B cell (primary cell): ENCODE measurements around the gene GFOD2. TPM values are rescaled to one million over a fixed set of nuclear protein-coding genes. Genes with fewer than 3 reads are reported as not detected.

Source experiments
- ATAC-seq: fragments of 200-7000 bp; cut with Tn5 transposase; one replicate; pipeline ENCODE4 v1.10.0; 2021; ENCODE audit warnings: low read depth, mild to moderate bottlenecking, moderate number of reproducible peaks, moderate library complexity
- CTCF ChIA-PET: fragments of 350-600 bp; sonication (Branson Sonifier 250); formaldehyde crosslinking; loops from one replicate; lab custom pipeline; 2021; ENCODE audit warnings: antibody characterized with exemption, inconsistent platforms; lab: Charles Lee
- POLR2A ChIA-PET: fragments of 350-600 bp; sonication (Branson Sonifier 250); formaldehyde crosslinking; loops from one replicate; lab custom pipeline; 2021; ENCODE audit warnings: antibody characterized with exemption; lab: Charles Lee
- DNase-seq: peaks from one replicate; pipeline ENCODE4 v3.0.0; 2013
- H2AFZ ChIP-seq: 2 replicates; pipeline ENCODE4 v1.6.1; 2012; ENCODE audit warnings: mild to moderate bottlenecking, low read depth, low read length; ENCODE audit not compliant: insufficient read depth, poor library complexity, severe bottlenecking
- H3K27ac ChIP-seq, 2 donors: 1 replicate in 1 of 2; 2 replicates in 1 of 2; pipeline ENCODE4 v1.5.1; 2012 to 2013; ENCODE audit warnings: low read length in 2 of 2, mild to moderate bottlenecking in 2 of 2, moderate library complexity in 1 of 2
- H3K27me3 ChIP-seq, 4 experiments: fragments of 200-600 bp in 1 of 4; sonication (generic) in 1 of 4; replicated peaks in 1 of 4; 1 replicate in 2 of 4; 2 replicates in 2 of 4; pipeline versions ENCODE4 v1.6.1 to v1.7.0; 2013 to 2016; ENCODE audit warnings: low read length in 3 of 4, mild to moderate bottlenecking in 2 of 4, mixed read lengths in 1 of 4, moderate library complexity in 1 of 4; ENCODE audit not compliant: insufficient read depth in 4 of 4, control insufficient read depth in 3 of 4; ENCODE audit errors: control extremely low read depth in 1 of 4
- H3K36me3 ChIP-seq, 2 experiments: replicated peaks in 1 of 2; 1 replicate in 1 of 2; 2 replicates in 1 of 2; pipeline versions ENCODE4 v1.6.1 to v1.7.1; 2013; ENCODE audit warnings: low read length in 1 of 2; ENCODE audit not compliant: insufficient read depth in 2 of 2, control insufficient read depth in 1 of 2; ENCODE audit errors: control extremely low read depth in 1 of 2, extremely low read depth in 1 of 2
- H3K4me1 ChIP-seq, 2 donors: fragments of 200-600 bp in 1 of 2; sonication (generic) in 1 of 2; 1 replicate in 1 of 2; 2 replicates in 1 of 2; pipeline versions ENCODE4 v1.5.1 to v1.6.1; 2013 to 2017; ENCODE audit warnings: low read length in 2 of 2; ENCODE audit not compliant: control insufficient read depth in 2 of 2, insufficient read depth in 2 of 2
- H3K4me2 ChIP-seq: replicated peaks from 2 replicates; pipeline ENCODE3; 2012; ENCODE audit warnings: mild to moderate bottlenecking, low read depth, low read length; ENCODE audit not compliant: poor library complexity, severe bottlenecking
- H3K4me3 ChIP-seq, 5 experiments: fragments of 200-600 bp in 1 of 5; sonication (generic) in 1 of 5; 1 replicate in 3 of 5; 2 replicates in 2 of 5; pipeline versions ENCODE4 v1.5.1 to v1.7.0; 2011 to 2016; ENCODE audit warnings: low read length in 4 of 5, mild to moderate bottlenecking in 4 of 5, low read depth in 2 of 5, control low read depth in 1 of 5, moderate library complexity in 1 of 5; ENCODE audit not compliant: insufficient read depth in 1 of 5; ENCODE audit errors: control extremely low read depth in 1 of 5, extremely low read depth in 1 of 5
- H3K79me2 ChIP-seq: fragments of 200-600 bp; sonication (generic); one replicate; pipeline ENCODE4 v1.6.0; 2016; ENCODE audit warnings: low read length; ENCODE audit not compliant: control insufficient read depth, insufficient read depth
- H3K9ac ChIP-seq: fragments of 200-600 bp; sonication (generic); 2 replicates; pipeline ENCODE4 v1.6.1; 2017; ENCODE audit warnings: mild to moderate bottlenecking, low read length, moderate library complexity
- H3K9me3 ChIP-seq, 3 donors: one replicate each; pipeline versions ENCODE4 v1.6.1 to v1.7.1; 2013; ENCODE audit warnings: low read length in 2 of 3; ENCODE audit not compliant: control insufficient read depth in 2 of 3, insufficient read depth in 1 of 3; ENCODE audit errors: control extremely low read depth in 1 of 3
- H4K20me1 ChIP-seq: 2 replicates; pipeline ENCODE4 v1.6.0; 2012; ENCODE audit warnings: mild to moderate bottlenecking, low read length; ENCODE audit not compliant: insufficient read depth, control insufficient read depth, poor library complexity, severe bottlenecking
- H3K27ac Mint-ChIP-seq: one replicate; pipeline ENCODE4 v1.8.0; 2021; ENCODE audit warnings: mixed read lengths
- H3K27me3 Mint-ChIP-seq: one replicate; pipeline ENCODE4 v1.8.0; 2021; ENCODE audit warnings: mixed read lengths
- H3K4me1 Mint-ChIP-seq: one replicate; pipeline ENCODE4 v1.8.0; 2021; ENCODE audit warnings: mixed read lengths
- H3K4me3 Mint-ChIP-seq: one replicate; pipeline ENCODE4 v1.8.0; 2021; ENCODE audit warnings: mixed read lengths
- H3K9me3 Mint-ChIP-seq: one replicate; pipeline ENCODE4 v1.8.0; 2022; ENCODE audit warnings: mixed read lengths; ENCODE audit not compliant: insufficient read depth
- EZH2 ChIP-seq: IDR thresholded peaks from 2 replicates; pipeline ENCODE4 v1.6.1; 2012; ENCODE audit warnings: borderline replicate concordance, low read depth, mild to moderate bottlenecking, moderate library complexity, low read length; ENCODE audit not compliant: insufficient read depth, poor library complexity, severe bottlenecking
- WGBS: methylation state at CpG from one replicate; pipeline ENCODE4 v1.1.5; 2013; ENCODE audit warnings: missing lambda C conversion rate; ENCODE audit not compliant: insufficient coverage; 5-methylcytosine and 5-hydroxymethylcytosine counted together
- intact Hi-C: fragments of 100-400 bp; cut with micrococcal nuclease; formaldehyde crosslinking; loops from one replicate; pipeline ENCODE4 v1.10.0; 2022
- polyA plus RNA-seq: library from polyadenylated mRNA; depleted of rRNA; stranded (reverse); fragments of >200 nt; gene quantifications from 2 replicates; pipeline ENCODE4 v1.2.3, GENCODE V29; 2012
- total RNA-seq, 2 donors: library from RNA; stranded (reverse); fragments of 120-200 nt in 1 of 2; gene quantifications; 1 replicate in 1 of 2; 2 replicates in 1 of 2; pipeline versions ENCODE4 v1.2.3 to v1.2.4, GENCODE V29; 2013 to 2022
- TF ChIP-seq, protein P1 (sequence below): fragments of 200-600 bp; IDR thresholded peaks from one replicate; pipeline ENCODE4 v1.8.0; 2022; ENCODE audit warnings: antibody characterized with exemption, mild to moderate bottlenecking

Gene GFOD2
- total and polyA plus RNA-seq, 2 donors (not counting 1 experiment from before 2014, with no cell fraction given): 11.9 to 18.2 TPM

GRCh38 chr16:67719778-67720144 lies 645 bp upstream of the GFOD2 start:
- Histone ChIP-seq H3K4me3 (peak overlapping the region; percentile 66 to 93 (median 87)), H3K9ac (peak overlapping the region; percentile 91), H3K4me2 (peak overlapping the region; percentile 93), H3K9me3 (no peaks in the 10 kb centered on the region), H4K20me1 (peaks cover 18% of the 10 kb centered on the region), H3K4me1 (peaks cover 18 to 20% of the 10 kb centered on the region in 2 donors), H3K27ac (peak overlapping the region; percentile 89 to 93), H3K79me2 (peaks cover 49% of the 10 kb centered on the region), H3K36me3 (peaks cover 0 to 14% of the 10 kb centered on the region in 2 experiments), H3K27me3 (no peaks in the 10 kb centered on the region), H2AFZ (peak overlapping the region; percentile 91)
- Mint-ChIP-seq H3K4me1 (peaks cover 38% of the 10 kb centered on the region), H3K9me3 (no peaks in the 10 kb centered on the region), H3K27me3 (no peaks in the 10 kb centered on the region), H3K4me3 (peak overlapping the region; percentile 99), H3K27ac (peak overlapping the region; percentile 98)
- TF ChIP-seq, protein P1, sequence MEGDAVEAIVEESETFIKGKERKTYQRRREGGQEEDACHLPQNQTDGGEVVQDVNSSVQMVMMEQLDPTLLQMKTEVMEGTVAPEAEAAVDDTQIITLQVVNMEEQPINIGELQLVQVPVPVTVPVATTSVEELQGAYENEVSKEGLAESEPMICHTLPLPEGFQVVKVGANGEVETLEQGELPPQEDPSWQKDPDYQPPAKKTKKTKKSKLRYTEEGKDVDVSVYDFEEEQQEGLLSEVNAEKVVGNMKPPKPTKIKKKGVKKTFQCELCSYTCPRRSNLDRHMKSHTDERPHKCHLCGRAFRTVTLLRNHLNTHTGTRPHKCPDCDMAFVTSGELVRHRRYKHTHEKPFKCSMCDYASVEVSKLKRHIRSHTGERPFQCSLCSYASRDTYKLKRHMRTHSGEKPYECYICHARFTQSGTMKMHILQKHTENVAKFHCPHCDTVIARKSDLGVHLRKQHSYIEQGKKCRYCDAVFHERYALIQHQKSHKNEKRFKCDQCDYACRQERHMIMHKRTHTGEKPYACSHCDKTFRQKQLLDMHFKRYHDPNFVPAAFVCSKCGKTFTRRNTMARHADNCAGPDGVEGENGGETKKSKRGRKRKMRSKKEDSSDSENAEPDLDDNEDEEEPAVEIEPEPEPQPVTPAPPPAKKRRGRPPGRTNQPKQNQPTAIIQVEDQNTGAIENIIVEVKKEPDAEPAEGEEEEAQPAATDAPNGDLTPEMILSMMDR: no peak
- no peak for TF ChIP-seq EZH2
- POLR2A ChIA-PET: interaction anchor here (0.6 to 1.6 kb wide), 5 partner anchors 34 to 172 kb away, joined by 3 to 5 read pairs (median 4); partner anchors contain the start of genes RANBP10 and TSNAXIP1
- ATAC-seq (peak; percentile 8), DNase-seq (no peak)
- CTCF ChIA-PET: interaction anchor here (0.6 to 2.5 kb wide), 11 partner anchors 47 to 1156 kb away, joined by 3 to 12 read pairs (median 4); partner anchors contain the start of genes C16orf86, ENKD1, NRN1L and RANBP10
- 0% methylated on average over 2 of the region's 5 CpGs for WGBS
- intact Hi-C loops: loop anchor here (1.0 to 2.0 kb wide), 7 partner anchors 47 to 366 kb away; partner anchors contain the start of genes NFATC3, NUTF2, RANBP10 and TSNAXIP1

DNA sequence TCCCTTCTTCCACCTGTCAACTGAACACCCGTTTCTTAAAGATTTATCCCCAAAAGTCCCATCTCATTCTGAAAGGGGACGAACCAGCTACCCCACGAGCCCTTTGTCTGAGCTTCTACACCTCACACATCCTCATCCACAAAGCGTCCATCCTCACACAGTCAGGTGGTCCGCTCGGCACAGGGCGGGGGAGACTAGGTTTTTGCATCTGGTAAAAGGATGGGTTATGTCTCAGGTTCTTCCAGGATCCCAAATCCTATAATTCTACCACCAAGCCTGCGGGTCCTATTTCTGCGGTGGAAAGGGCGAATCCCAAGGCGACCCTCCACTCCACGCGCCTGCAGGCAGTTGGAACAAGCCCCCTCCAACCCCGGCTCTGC lies 458 bp downstream of the GFOD2 start:
- peaks cover 60% of the 10 kb centered on the region for H3K79me2 ChIP-seq
- H3K9me3 ChIP-seq: no peaks in the 10 kb centered on the region
- H3K4me2 ChIP-seq: peak overlapping the region; percentile 93
- TF ChIP-seq, protein P1: no peak
- TF ChIP-seq EZH2: no peak
- H3K4me3 ChIP-seq: peak overlapping the region; percentile 66 to 93 (median 87)
- peak overlapping the region; percentile 99 for H3K4me3 Mint-ChIP-seq
- peak overlapping the region; percentile 91 for H2AFZ ChIP-seq
- intact Hi-C loops: loop anchor here (1.0 to 2.0 kb wide), 7 partner anchors 46 to 367 kb away; partner anchors contain the start of genes NFATC3, NUTF2, RANBP10 and TSNAXIP1
- peak overlapping the region; percentile 98 for H3K27ac Mint-ChIP-seq
- no peaks in the 10 kb centered on the region for H3K27me3 Mint-ChIP-seq
- ChIA-PET CTCF (interaction anchor here (0.6 to 2.5 kb wide), 12 partner anchors 46 to 844 kb away, joined by 3 to 12 read pairs (median 4); partner anchors contain the start of genes C16orf86, ENKD1, NRN1L and RANBP10), POLR2A (interaction anchor here (1.1 to 1.2 kb wide), 2 partner anchors 33 to 155 kb away, joined by 3 to 5 read pairs; no protein-coding TSS in a partner anchor)
- peaks cover 18% of the 10 kb centered on the region for H4K20me1 ChIP-seq
- H3K9me3 Mint-ChIP-seq: no peaks in the 10 kb centered on the region
- H3K9ac ChIP-seq: peak overlapping the region; percentile 91
- 5% methylated on average over 10 of the region's 14 CpGs for WGBS
- ATAC-seq (no peak), DNase-seq (no peak)
- H3K27me3 ChIP-seq: no peaks in the 10 kb centered on the region
- H3K36me3 ChIP-seq: peaks cover 0 to 4% of the 10 kb centered on the region in 2 experiments
- H3K27ac ChIP-seq: peak overlapping the region in 1 of 2 donors; percentile 93
- H3K4me1 ChIP-seq: peaks cover 18 to 20% of the 10 kb centered on the region in 2 donors
- H3K4me1 Mint-ChIP-seq: peaks cover 40% of the 10 kb centered on the region
